Hematopoietic multipotent progenitor cell treated with erythropoietin and hydrocortisone succinate and interleukin-3 and kit ligand, for 6 days (in vitro differentiated cells): Measurements from ENCODE around the gene APOB.
"Not testable (repeated sequence)": the region's sequence is repeated elsewhere in the genome, so short reads cannot be mapped to it uniquely, and the experiment has no call there.

ENCODE experiments used
- DNase-seq: peaks from one replicate; pipeline ENCODE4 v3.0.0-alpha.2; 2015

Gene APOB

DNA sequence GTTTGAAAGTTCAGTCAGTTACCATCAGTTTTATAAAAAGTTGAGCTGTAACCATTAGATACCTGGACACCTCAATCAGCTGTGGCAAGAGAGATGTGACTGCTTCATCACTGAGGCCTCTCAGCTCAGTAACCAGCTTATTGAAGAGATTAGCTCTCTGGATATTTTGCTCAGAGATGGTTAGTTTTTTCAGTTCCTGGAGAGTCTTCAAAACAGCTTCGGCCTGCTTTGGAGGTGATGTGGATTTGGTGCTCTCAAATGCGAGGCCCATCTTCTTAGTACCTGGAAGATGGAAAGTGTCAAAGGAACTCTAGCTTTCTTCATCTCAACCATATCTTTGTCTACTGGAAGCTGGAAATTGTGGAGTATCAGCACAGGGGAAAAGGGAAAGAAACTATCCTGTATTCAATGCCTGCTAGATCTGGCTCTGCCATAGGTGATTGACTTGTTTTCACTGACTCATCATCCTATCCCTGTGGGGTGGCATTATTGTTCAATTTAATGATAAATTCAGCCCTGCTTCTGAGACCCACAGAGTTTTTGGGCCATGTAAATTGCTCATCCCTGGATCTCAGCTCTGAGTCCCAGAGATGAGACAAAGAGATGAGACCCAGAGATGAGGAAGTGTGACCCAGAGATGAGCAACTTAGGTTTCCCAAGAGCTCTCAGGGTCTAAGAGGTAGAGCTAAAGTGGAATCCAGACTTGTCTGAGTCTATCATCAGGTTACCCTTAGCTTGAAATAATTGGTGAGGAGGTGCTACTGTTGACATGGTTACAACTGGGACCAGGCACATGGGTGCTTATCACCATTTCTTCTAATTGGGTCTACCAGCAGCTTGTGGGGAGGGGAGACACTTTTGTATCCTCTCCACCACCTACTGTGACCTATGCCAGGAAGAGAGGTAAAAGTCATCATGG is 10.4 kb downstream of the APOB start:
- DNase-seq, result no peak

DNA sequence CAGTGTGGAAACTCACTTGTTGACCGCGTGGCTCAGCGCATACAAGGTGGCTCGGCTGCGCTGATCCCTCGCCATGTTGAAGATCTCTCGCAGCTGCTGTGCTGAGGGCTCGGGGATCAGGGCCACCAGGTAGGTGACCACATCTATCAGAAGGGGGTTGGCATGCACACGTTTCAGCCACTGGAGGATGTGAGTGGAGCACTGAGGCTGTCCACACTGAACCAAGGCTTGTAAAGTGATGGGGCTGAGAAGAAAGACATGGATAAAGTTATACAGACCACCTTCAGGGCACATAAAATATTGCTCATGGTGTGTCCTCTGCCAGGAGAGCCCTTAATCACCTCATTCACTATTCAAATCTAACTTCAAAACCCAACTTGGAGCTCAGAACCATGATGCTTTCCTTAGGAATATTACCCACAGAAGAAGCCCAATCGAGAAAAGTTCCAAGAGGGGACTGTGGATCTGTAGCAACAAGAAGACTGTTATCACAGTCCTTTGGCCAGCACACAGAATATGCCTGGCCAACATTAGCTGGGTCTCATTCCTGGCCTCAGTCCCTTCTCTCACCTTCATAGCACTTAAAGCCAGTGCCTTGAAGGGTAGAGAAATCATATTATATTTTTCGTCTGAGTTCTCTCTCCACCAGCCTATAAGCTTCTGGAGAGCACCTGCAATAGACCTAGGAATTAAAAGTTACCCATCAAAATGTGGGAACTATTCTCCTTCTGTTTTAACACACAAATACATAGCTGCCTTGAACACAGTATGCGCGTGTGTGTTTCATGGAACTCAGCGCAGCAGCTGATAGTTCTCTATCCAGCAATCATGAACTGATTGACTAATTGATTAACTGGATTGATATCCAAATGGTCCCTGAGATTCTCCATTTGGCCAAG is 11.3 kb downstream of the APOB start:
- no peak for DNase-seq

DNA sequence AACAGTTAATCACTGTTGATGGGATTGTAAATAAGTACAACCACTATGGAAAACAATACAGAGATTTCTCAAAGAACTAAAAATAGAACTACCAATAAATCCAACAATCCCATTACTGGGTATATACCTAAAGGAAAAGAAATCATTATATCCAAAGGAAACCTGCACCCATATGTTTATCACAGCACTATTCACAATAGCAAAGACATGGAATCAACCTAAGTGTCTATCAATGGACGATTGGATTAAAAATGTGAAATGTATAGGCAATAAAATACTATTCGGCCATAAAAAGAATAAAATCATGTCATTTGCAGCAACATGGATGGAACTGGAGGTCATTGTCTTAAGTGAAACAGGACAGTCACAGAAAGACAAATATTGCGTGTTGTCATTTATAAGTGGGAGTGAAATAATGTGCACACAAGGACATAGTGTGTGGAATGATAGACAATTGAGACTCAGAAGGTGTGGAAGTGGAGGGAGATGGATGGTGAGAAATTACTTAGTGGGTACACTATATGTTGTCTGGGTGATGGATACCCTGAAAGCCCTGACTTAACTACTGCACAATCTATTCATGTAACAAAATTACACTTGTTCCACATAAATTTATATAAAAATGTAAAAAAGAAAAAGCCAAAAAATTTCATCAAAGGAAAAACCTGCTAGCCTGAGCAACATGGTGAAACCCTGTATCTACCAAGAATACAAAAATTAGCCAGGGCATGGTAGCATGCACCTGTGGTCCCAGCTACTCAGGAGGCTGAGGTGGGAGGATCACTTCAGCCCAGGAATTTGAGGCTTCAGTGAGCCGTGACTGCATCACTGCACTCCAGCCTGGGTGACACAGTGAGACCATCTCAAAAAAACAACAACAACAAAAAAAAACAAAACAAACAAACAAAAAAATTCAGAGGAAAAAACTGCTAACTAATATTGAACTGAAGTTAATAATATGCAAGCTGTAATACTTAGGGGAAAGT is 12.6 kb downstream of the APOB start:
- no peak for DNase-seq

DNA sequence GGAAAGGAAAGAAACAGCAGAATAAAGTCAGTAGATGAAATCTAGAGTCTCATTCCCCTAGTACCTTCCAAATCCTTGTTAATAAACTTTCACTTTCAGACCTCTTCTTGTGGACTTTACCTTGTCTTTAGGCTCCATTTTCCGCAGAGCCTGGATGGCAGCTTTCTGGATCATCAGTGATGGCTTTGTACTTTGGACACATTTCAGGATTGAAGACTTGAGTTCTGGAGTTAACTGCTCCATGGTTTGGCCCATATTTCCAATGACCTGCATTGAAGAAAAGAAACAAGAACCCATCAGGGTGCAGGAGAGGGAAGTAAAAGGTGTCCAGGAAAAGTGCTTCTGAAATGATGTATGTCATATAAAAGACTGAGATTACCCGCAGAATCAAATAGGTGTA is 14.4 kb downstream of the APOB start:
- no peak for DNase-seq

DNA sequence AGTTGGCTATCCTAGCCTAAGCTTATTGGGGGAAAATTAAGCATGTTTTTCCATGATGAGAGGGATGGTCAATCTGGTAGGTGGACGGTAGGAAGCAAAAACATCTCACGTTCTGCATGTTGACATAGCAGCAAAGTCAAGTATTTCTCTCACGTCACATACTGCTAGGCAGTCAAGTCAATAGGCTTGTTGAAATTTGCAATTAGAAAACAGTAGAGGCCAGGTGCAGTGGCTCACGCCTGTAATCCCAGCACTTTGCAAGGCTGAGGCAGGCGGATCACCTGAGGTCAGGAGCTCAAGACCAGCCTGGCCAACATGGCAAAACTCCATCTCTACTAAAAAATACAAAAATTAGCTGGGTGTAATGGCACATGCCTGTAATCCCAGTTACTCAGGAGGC is 14.9 kb downstream of the APOB start:
- not testable (repeated sequence) for DNase-seq

DNA sequence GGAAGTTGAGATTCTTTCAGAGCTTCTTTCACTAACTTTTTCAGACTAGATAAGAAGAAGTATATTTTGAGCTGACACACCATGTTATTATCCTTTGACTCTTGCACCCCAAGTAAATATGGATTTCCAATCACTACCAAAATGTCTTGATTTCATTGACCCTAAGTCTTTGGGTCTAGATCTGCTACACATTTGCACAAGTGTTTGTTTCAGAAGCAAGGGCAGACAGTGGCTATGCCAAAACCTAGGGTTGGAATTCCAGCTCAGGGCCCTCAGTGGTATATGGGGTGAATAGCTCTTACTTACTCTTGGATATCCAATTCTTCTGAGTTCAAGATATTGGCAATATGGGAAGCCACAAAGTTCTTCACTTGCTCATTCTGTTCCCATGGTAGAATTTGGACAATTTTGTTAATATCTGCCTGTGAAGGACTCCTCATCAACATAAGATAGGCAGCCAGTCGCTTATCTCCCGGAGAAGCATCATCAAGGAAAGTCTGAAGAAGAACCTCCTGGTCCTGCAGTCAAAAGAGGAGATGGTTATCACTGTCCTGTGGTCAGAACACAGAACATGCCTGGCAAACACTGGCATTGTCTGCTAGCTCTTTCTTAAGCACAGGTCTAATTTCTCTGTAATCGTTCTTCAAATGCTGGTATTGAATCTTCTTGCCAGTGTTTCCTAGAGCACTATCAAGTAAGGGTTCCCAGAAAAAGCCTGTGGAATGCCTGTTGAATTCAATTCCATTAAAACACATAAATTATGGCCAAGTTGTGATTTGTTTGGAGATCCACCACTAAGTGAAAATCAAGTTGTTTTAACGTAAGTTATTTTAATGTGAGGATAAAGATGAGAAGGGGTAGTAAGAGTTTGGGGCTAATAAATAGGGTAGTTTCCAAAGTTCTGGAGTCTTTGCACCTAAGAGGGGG is 15.6 kb downstream of the APOB start:
- no peak for DNase-seq

DNA sequence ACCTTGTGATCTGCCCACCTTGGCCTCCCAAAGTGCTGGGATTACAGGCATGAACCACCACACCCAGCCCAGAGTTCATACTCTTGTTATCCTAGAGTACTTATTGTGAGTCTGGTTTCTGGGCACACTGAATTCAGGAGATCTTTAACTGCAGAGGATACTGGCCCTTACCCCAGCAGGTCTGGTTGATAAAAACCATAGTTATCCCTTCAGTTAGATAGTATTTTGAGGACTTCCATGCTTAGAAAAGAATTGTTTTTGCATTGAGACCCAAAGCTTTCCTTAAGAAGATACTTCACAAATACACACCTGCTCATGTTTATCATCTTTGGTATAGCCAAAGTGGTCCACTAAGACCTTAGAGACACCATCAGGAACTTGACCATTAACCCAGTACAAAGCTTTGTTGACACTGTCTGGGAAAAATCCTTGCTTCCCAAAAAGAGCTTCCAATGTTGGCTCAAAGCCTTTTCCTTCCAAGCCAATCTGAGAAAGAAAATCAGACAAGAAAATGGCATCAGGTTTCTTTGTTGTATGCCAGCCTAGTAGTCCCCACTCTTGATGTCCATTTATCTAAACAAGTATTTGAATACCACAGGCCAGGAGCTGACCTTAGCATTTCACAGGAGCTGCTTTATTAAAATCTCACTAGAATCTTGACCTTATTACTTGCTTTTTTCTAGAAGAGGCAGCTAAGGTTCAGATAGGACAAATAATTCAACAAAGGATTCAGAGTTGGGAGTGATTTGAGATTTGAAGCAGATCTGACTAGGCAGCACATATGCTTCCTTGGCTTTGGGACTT is 17.2 kb downstream of the APOB start:
- no peak for DNase-seq

DNA sequence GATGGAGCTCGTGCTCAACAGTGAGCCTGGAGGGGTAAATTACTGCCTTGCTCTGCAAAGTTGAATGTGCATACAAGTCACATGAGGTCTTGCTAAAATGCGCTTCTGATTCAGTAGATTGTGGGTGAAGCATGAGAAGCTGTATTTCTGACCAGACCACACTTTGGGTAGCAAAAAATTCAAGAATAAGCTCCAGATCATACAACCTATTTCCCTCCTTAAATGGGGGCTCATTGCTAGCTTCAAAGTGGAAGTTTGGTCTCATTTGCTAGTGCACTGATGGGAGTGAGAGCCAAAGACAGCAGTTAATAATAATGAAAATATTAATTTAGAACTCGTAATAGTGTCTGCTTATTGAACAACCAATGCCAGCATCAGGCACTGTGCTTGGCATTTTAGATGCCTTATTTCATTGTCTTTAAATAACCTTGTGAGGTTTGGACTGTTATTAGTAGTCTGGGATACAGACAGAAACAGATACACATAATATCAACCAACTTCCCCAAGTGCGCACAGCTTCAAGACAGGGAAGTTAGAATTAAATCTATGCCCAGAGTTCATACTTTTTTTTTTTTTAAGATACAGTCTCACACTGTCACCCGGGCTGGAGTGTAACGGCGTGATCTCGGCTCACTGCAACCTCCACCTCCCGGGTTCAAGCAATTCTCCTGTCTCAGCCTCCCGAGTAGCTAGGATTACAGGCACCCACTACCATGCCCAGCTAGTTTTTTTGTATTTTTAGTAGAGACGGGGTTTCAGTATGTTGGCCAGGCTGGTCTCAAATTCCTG is 18.0 kb downstream of the APOB start:
- no peak for DNase-seq

DNA sequence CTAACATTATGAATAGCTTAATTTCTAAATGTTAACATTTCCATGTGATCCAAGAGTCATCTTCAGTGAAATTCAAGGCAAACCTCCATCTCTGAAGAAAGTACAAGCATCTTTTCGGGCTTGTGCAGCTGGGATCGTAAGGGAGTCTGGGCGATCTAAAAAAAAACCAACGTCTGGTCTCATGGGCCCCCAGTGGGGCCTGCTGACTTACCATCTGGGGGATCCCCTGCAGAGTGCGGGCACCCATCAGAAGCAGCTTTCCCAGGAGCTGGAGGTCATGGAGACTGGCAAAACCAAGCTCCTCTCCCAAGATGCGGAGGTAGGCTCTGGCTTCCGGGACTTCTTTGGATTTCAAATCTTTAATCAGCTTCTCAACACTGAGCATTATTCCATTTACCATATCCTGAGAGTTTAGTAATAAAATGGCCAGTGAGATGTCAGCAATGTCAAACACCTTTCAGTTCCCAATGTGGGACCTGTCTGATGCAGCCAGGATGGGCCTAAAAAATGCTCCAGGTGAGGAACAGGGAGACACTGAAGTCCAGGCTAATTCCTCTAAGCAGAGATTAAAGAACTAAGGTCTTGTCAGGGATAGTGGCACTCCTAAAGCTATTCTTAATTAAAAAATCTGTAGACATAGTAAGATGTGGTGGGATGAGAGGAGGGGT is 19.0 kb downstream of the APOB start:
- no peak for DNase-seq

DNA sequence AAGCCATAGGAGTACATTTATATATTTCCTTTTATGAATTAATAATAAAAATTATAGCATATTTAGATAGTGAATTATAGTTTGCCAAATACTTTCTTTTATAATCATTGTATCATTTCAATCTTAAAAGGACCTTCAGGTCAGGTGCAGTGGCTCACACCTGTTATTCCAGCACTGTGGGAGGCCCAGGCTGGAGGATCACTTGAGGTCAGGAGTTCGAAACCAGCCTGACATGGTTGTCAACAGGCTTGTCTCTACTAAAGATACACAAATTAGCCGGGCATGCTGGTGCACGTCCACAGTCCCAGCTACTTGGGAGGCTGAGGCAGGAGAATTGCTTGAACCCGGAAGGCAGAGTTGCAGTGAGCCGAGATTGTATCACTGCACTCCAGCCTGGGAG is 19.7 kb downstream of the APOB start:
- no peak for DNase-seq

DNA sequence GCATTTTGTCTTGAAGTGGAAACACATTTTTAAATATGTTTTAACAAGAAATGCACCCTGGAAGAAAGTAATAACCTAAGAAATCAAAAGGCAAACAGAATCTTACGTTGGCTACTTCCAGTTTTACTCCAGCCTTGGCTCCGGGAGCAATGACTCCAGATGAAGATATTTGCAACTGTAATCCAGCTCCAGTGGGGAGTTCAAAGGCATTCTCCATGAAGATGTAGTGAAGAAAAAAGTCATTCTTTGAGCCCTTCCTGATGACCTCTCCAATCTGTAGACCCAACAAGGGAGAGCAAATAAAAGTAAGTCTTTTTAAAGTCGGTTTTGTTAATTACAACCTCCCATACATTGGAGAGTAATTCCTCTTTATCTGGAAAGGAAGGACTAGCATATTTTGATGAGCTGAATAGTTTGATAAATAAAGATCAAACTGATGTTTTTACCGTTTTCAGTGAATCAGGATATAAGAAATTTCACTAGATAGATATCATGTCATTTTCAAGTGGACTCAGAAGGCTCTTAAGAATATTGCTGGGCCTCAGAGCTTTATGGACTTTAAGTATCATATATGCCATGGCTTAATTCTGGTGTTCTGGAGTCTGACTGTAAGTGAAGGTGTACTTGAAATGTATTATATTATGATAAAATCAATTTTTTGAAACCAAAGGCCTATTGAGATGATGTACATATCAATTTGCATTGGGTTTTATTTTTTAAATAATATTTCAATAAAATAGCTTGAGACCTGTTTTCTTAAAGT is 20.3 kb downstream of the APOB start:
- no peak for DNase-seq

DNA sequence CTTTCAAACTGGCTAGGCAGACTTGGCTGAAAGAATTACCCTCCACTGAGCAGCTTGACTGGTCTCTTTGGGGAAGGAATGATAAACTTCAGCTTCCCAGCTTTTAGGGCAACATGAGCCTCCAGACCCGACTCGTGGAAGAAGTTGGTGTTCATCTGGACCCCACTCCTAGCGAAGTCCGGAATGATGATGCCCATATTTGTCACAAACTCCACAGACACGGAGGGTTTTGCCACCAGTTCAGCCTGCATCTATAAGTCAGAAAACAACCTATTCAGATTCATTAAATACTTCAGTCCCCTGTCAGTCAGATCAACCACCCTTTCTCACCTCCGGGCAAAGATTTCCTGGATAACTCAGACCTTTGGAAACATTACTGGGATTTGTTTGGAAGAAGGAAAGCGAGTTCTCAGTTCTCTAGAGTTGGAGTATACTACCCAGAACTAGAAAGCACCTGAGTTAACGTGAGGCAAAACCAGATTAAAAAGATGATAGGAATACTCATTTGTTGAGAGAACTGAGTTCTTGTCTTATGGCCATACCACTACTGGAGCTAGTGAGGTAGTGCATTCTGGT is 21.0 kb downstream of the APOB start:
- DNase-seq, result no peak

DNA sequence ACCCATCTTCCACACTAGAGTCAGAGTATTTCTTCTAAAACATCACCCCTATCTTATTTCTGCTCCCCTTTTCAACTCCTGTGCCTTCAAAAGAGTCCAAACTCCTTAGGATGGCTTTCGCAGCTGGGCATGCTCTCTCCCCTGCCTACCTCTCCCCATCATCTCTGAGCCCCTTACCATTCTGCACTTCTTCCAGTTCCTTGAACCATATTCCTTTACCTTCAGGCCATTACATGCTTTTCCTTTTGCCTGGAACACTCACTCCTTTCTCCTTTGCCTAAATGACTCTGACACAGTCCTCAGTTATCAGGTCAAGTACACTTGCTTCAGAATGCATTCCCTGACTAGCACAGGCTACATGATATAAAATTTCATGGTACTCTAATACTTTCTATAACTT is 22.4 kb downstream of the APOB start:
- no peak for DNase-seq

DNA sequence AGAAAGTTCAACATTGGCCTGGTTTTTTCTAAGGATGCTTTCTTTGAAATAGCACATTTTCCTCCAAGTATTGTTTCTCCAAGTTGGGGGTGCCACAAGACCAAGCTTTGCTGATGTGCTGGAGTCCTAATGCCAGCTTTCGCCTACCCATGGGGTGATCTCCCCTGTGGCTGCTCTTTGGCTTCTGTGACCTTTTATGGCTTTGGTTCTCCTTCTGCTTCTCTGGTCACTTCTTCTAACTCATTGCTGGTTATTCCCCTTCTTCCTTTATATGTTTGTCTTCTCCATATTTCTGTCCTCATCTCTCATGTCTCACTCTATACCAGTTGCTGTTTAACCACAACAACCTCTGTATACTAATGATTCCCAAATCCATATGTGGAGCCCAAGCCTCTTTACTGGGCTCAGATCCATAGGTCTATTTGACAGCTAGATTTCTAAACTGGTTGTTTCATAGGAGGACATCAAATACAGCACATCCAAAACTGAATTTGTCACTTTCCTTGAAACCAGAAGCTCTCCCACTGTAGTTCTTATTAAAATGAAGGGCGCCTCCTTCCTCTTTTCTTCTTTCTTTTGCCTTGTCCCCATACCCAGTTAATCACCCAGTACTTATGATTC is 23.1 kb downstream of the APOB start:
- DNase-seq, result no peak

DNA sequence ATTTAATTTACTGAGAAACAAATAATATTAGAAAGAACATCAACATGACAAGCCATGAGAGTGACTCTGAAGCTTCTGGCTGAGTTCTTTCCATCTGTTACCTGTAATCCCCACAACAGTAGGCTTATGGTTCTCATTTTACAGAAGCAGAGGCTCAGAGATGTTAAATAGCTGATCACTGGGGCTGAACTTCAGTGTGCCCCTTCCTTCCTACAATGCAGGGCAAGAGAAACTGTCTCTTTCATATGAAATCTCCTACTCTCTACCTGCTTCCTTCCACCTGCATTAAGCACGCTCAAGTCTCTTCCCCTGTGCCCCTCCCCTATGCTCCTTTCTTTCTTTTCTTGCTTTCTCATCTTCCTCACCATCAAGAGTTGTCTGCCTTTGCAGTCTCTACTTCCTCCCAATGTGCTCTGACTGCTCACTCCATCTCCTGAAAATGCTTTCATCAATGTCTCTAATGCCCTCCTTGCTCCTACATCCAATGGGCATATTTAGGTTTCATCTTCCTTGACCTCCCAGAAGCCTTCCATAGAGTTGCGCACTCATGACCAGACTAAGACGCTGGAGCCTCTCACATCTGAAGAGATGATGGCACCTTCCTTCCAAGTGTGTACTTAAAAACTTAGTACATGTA is 23.7 kb downstream of the APOB start:
- no peak for DNase-seq

DNA sequence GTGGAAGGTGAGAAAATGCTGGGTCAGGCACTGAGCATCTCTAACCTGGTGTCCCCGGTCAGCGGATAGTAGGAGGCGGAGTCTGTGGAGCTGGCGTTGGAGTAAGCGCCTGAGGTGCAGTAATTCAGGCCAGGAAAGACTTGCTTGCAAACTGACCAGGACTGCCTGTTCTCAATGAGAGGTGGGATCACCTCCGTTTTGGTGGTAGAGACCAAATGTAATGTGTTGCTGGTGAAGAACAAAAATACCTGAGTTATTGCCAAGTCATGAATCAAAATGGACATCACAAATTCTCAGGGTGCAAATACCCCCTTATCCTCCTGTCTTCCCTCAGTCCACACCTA is 24.2 kb downstream of the APOB start:
- no peak for DNase-seq

DNA sequence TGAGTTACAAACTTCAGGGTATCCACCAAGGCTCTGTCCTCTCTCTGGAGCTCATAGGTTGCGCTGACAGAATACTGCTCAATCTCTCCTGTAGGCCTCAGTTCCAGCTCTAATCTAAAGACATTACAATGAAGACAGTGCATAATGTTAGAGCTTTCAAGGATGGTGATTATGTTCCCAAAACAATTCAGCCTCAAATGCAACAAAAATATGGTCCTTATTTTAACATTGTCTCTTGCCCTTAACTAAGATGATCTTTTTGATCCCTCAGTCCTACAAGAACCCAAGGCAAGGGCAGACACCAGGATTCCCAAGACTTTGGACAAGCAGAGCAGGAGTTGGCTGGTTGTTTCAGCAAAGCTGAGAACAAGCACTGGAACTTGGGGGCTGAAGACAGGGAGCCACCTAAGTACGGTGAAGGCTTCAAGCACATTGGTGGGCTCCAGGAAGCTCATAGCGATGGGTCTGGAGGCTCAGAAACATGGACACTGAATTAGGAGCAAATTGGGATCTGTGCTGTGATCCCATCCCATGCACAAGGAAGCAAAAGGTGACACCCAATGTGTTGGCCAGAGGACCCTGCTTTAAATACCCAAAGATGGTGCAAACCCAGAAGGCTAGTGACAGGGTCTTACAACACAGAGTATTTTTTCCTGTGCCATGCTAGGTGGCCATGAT is 24.7 kb downstream of the APOB start:
- DNase-seq, result no peak
